HepG2 (cell line): ENCODE measurements around the gene OBSL1. TPM values are rescaled to one million over a fixed set of nuclear protein-coding genes. Genes with fewer than 3 reads are reported as not detected.

Experiments used
- CBFB ChIP-seq: sonication (generic); formaldehyde crosslinking; IDR thresholded peaks from 2 replicates; pipeline ENCODE4 v1.4.0; 2020; ENCODE audit warnings: missing genetic modification reagents
- FOXP4 ChIP-seq: sonication (generic); formaldehyde crosslinking; IDR thresholded peaks from 2 replicates; pipeline ENCODE4 v1.4.0; 2020; ENCODE audit warnings: missing genetic modification reagents
- GPBP1L1 ChIP-seq: sonication (generic); formaldehyde crosslinking; IDR thresholded peaks from 2 replicates; pipeline ENCODE4 v1.5.0; 2020; ENCODE audit warnings: mild to moderate bottlenecking, missing genetic modification reagents
- KLF6 ChIP-seq: IDR thresholded peaks from 2 replicates; pipeline ENCODE4 v1.8.0; 2016; ENCODE audit warnings: missing biosample characterization, missing genetic modification reagents
- NCOR1 ChIP-seq: fragments of 200-600 bp; sonication (generic); IDR thresholded peaks from 2 replicates; pipeline ENCODE4 v1.7.0; 2017; ENCODE audit warnings: antibody characterized with exemption, low read length, borderline replicate concordance
- RNF219 ChIP-seq: sonication (generic); formaldehyde crosslinking; IDR thresholded peaks from 2 replicates; pipeline ENCODE4 v1.5.0; 2020; ENCODE audit warnings: mild to moderate bottlenecking, missing genetic modification reagents
- ZBTB2 ChIP-seq: sonication (generic); formaldehyde crosslinking; IDR thresholded peaks from 2 replicates; pipeline ENCODE4 v1.8.0; 2022; ENCODE audit warnings: low read depth, missing genetic modification reagents
- ZNF230 ChIP-seq: sonication (generic); formaldehyde crosslinking; IDR thresholded peaks from 2 replicates; pipeline ENCODE4 v1.4.0; 2020; ENCODE audit warnings: mild to moderate bottlenecking, missing genetic modification reagents
- ZNF263 ChIP-seq: sonication (generic); formaldehyde crosslinking; IDR thresholded peaks from 2 replicates; pipeline ENCODE4 v1.4.0; 2020; ENCODE audit warnings: missing genetic modification reagents
- ZNF281 ChIP-seq: sonication (generic); formaldehyde crosslinking; IDR thresholded peaks from 2 replicates; pipeline ENCODE4 v1.4.0; 2020; ENCODE audit warnings: missing genetic modification reagents, borderline replicate concordance
- ZNF335 ChIP-seq: sonication (generic); formaldehyde crosslinking; IDR thresholded peaks from 2 replicates; pipeline ENCODE4 v1.4.0; 2020; ENCODE audit warnings: missing genetic modification reagents
- ZNF614 ChIP-seq: IDR thresholded peaks from 2 replicates; pipeline ENCODE4 v1.6.1; 2018; ENCODE audit warnings: missing biosample characterization, missing genetic modification reagents, inconsistent platforms, borderline replicate concordance
- ZNF687 ChIP-seq: sonication (generic); formaldehyde crosslinking; IDR thresholded peaks from 2 replicates; pipeline ENCODE4 v1.5.1; 2020; ENCODE audit warnings: mild to moderate bottlenecking, missing genetic modification reagents, moderate library complexity
- polyA plus RNA-seq, 8 experiments: library from polyadenylated mRNA; depleted of rRNA in 3 of 8; stranded (reverse) in 7 of 8; unstranded in 1 of 8; fragments of >200 nt; fragmentation: Illumina TruSeq in 4 of 8; extraction: Trizol in 4 of 8; gene quantifications; 2 replicates each; pipeline versions ENCODE4 v1.2.1 to v1.2.3, GENCODE V29; 2011 to 2016; ENCODE audit warnings: low read depth in 4 of 8, missing spikeins in 1 of 8, mixed read lengths in 1 of 8; ENCODE audit not compliant: insufficient read depth in 1 of 8
- total RNA-seq, 5 experiments: library from RNA; depleted of rRNA; stranded (reverse); fragments of >200 nt; fragmentation: Illumina TruSeq; extraction: Trizol; gene quantifications; 2 replicates each; pipeline ENCODE4 v1.2.3, GENCODE V29; 2016; ENCODE audit warnings: low read depth in 1 of 5

The OBSL1 gene
- total and polyA plus RNA-seq, 2 of the 13 experiments (the other 11 are each of a cell fraction or from before 2014, with no cell fraction given): 86.7 to 218 TPM

- TF ChIP-seq ZNF687 (CRISPR knock-in tag) (peak; percentile 97), CBFB (CRISPR knock-in tag) (peak; percentile 81; the same call in 1 of the 2 replicates), GPBP1L1 (CRISPR knock-in tag) (no peak), ZBTB2 (CRISPR knock-in tag) (peak; percentile 71), ZNF335 (CRISPR knock-in tag) (peak; percentile 86), ZNF614 (CRISPR knock-in tag) (peak; percentile 33; the same call in 1 of the 2 replicates), RNF219 (CRISPR knock-in tag) (peak; percentile 95; the same call in 1 of the 2 replicates), ZNF230 (CRISPR knock-in tag) (no peak; the same call in 1 of the 2 replicates), NCOR1 (peak; percentile 81; the same call in 1 of the 2 replicates), KLF6 (peak; percentile 82; the same call in 1 of the 2 replicates), ZNF263 (CRISPR knock-in tag) (peak; percentile 86), ZNF281 (CRISPR knock-in tag) (peak; percentile 87; the same call in 1 of the 2 replicates), FOXP4 (CRISPR knock-in tag) (peak; percentile 26; the same call in 1 of the 2 replicates)
Measured at GRCh38 chr2:219597552-219598307, 26.4 kb upstream of the OBSL1 start, which contains the start of gene STK11IP (continued).
